Prostate gland (tissue), 2 donors: ENCODE data around the gene PDHX. TPM values are rescaled to one million over a fixed set of nuclear protein-coding genes. Genes with fewer than 3 reads are reported as not detected.

Experiments
- DNase-seq: peaks from one replicate; pipeline ENCODE4 v3.0.0-alpha.2; 2019; ENCODE audit warnings: low spot score
- H3K27ac ChIP-seq, 2 donors: fragments of 200-600 bp; sonication (generic); 2 replicates each; pipeline ENCODE4 v1.5.1; 2017 to 2019
- H3K27me3 ChIP-seq: fragments of 200-600 bp; sonication (generic); replicated peaks from 2 replicates; pipeline ENCODE4 v1.5.1; 2019; ENCODE audit not compliant: insufficient read depth
- H3K36me3 ChIP-seq, 2 donors: fragments of 200-600 bp; sonication (generic); 1 replicate in 1 of 2; 2 replicates in 1 of 2; pipeline versions ENCODE4 v1.5.1 to v1.8.1; 2017 to 2019
- H3K4me1 ChIP-seq: fragments of 200-600 bp; sonication (generic); replicated peaks from 2 replicates; pipeline ENCODE4 v1.5.1; 2019
- H3K4me3 ChIP-seq, 2 donors: fragments of 200-600 bp; sonication (generic); 2 replicates each; pipeline ENCODE4 v1.5.1; 2017 to 2019
- H3K9me3 ChIP-seq: fragments of 200-600 bp; sonication (generic); 2 replicates; pipeline ENCODE4 v1.5.1; 2017
- CTCF ChIP-seq, 4 experiments: fragments of 200-600 bp in 2 of 4; fragments of 450-650 bp in 2 of 4; sonication (generic) in 2 of 4; IDR thresholded peaks; 1 replicate in 3 of 4; 2 replicates in 1 of 4; pipeline ENCODE4 v1.5.1; 2016 to 2019; ENCODE audit warnings: antibody characterized with exemption in 4 of 4, mild to moderate bottlenecking in 2 of 4, moderate library complexity in 2 of 4
- POLR2A ChIP-seq: fragments of 450-650 bp; IDR thresholded peaks from one replicate; pipeline ENCODE4 v1.6.1; 2016; ENCODE audit warnings: antibody characterized with exemption, mild to moderate bottlenecking
- POLR2AphosphoS5 ChIP-seq: sonication (generic); formaldehyde crosslinking; IDR thresholded peaks from one replicate; pipeline ENCODE4 v1.6.1; 2017; ENCODE audit warnings: antibody characterized with exemption
- WGBS: methylation state at CpG from one replicate; pipeline ENCODE4 v1.1.5; 2018; 5-methylcytosine and 5-hydroxymethylcytosine counted together
- intact Hi-C: fragments of 100-400 bp; cut with DNase I; formaldehyde crosslinking; loops from one replicate; pipeline ENCODE4 v1.14.2; 2022
- total RNA-seq, 2 donors: library from RNA; depleted of rRNA; stranded (reverse); fragments of >200 nt; gene quantifications; one replicate each; pipeline ENCODE4 v1.1.0, GENCODE V29; 2016

PDHX gene
- 10 to 100 TPM; 29.1 to 45.2 TPM for total RNA-seq

- Histone ChIP-seq H3K36me3 (no peaks in the 10 kb centered on the region), H3K4me1 (no peaks in the 10 kb centered on the region), H3K9me3 (no peaks in the 10 kb centered on the region), H3K4me3 (peak within 1 kb of the TSS; percentile 58 to 73), H3K27ac (peak within 1 kb of the TSS; percentile 98), H3K27me3 (no peaks in the 10 kb centered on the region)
- intact Hi-C loops: loop anchor here (10.0 kb wide), 1 partner anchor 481 kb away; the partner anchor contains the start of gene CAT
- peak; percentile 99 for DNase-seq
- TF ChIP-seq POLR2AphosphoS5 (peak; percentile 94), POLR2A (peak; percentile 99), CTCF (IDR thresholded peaks at IDR 0.05) (peak in 2 of 4 experiments; percentile 17 to 24)
- under 1% methylated on average over 73 of the region's 79 CpGs for WGBS
Observed at GRCh38 chr11:34916015-34916842, at the start of gene PDHX, which contains the start of gene APIP. Gene PDHX (plus strand): TSS chr11:34916618. CDS start chr11:34916656, 38 bp downstream. Gene APIP (minus strand): TSS chr11:34916379. CDS start chr11:34916284, 95 bp downstream.

- no peak overlapping the region for H3K27ac ChIP-seq
- H3K4me1 ChIP-seq: no peaks in the 10 kb centered on the region
- H3K9me3 ChIP-seq: no peaks in the 10 kb centered on the region
- no peaks in the 10 kb centered on the region for H3K36me3 ChIP-seq
- no peak for TF ChIP-seq POLR2AphosphoS5
- TF ChIP-seq POLR2A: no peak
- TF ChIP-seq CTCF (IDR thresholded peaks at IDR 0.05): no peak
- H3K27me3 ChIP-seq: no peaks in the 10 kb centered on the region
- WGBS: 88% methylated on average over 3 of the region's 3 CpGs
- H3K4me3 ChIP-seq: no peak overlapping the region
- intact Hi-C loops: no loop called here
- DNase-seq: no peak
Observed at GRCh38 chr11:34869425-34869824, 47.0 kb upstream of the PDHX start.

- WGBS: 94% methylated on average over 5 of the region's 5 CpGs
- intact Hi-C loops: no loop called here
Observed at GRCh38 chr11:34870548-34871196, 45.7 kb upstream of the PDHX start.

GRCh38 chr11:34874202-34874601, 42.2 kb upstream of the PDHX start:
- H3K27me3 ChIP-seq: no peaks in the 10 kb centered on the region
- 93% methylated on average over 4 of the region's 4 CpGs for WGBS

More at GRCh38 chr11:34870548-34871196, 45.7 kb upstream of the PDHX start:
- TF ChIP-seq POLR2A: no peak
- no peak for TF ChIP-seq CTCF (IDR thresholded peaks at IDR 0.05)
- TF ChIP-seq POLR2AphosphoS5: no peak
- Histone ChIP-seq H3K27ac (no peak overlapping the region), H3K36me3 (no peaks in the 10 kb centered on the region), H3K4me1 (no peaks in the 10 kb centered on the region), H3K27me3 (no peaks in the 10 kb centered on the region), H3K9me3 (no peaks in the 10 kb centered on the region), H3K4me3 (no peak overlapping the region)
- no peak for DNase-seq

More at GRCh38 chr11:34874202-34874601, 42.2 kb upstream of the PDHX start:
- Histone ChIP-seq H3K4me1 (no peaks in the 10 kb centered on the region), H3K4me3 (no peak overlapping the region), H3K36me3 (no peaks in the 10 kb centered on the region), H3K27ac (no peak overlapping the region), H3K9me3 (no peaks in the 10 kb centered on the region)
- intact Hi-C loops: no loop called here
- DNase-seq: no peak
- TF ChIP-seq POLR2A (no peak), POLR2AphosphoS5 (no peak), CTCF (IDR thresholded peaks at IDR 0.05) (no peak)
